Muscle layer of duodenum (tissue), 2 donors: ENCODE data around the gene HDGF.

Source experiments
- H3K27ac ChIP-seq: one replicate; pipeline ENCODE4 v1.7.0; 2013; ENCODE audit warnings: mild to moderate bottlenecking, low read length
- H3K27me3 ChIP-seq: one replicate; pipeline ENCODE4 v1.7.0; 2013; ENCODE audit warnings: low read depth, mild to moderate bottlenecking, control low read depth, low read length
- H3K36me3 ChIP-seq, 2 donors: one replicate each; pipeline ENCODE4 v1.7.0; 2013; ENCODE audit warnings: low read length in 2 of 2, control low read depth in 1 of 2, mild to moderate bottlenecking in 1 of 2; ENCODE audit not compliant: insufficient read depth in 2 of 2, control insufficient read depth in 1 of 2
- H3K4me1 ChIP-seq, 2 donors: one replicate each; pipeline ENCODE4 v1.7.0; 2013; ENCODE audit warnings: low read length in 2 of 2, mild to moderate bottlenecking in 2 of 2, control low read depth in 1 of 2, moderate library complexity in 1 of 2; ENCODE audit not compliant: insufficient read depth in 2 of 2, control insufficient read depth in 1 of 2
- H3K4me3 ChIP-seq, 2 donors: one replicate each; pipeline ENCODE4 v1.7.0; 2013; ENCODE audit warnings: low read length in 2 of 2, low read depth in 1 of 2, mild to moderate bottlenecking in 1 of 2
- H3K9me3 ChIP-seq, 2 donors: one replicate each; pipeline ENCODE4 v1.7.0; 2013; ENCODE audit warnings: low read length in 2 of 2, control low read depth in 1 of 2, mild to moderate bottlenecking in 1 of 2; ENCODE audit not compliant: control insufficient read depth in 1 of 2
- donor health status: healthy.

HDGF gene

GRCh38 chr1:156692441-156692924, 59.0 kb downstream of the HDGF start:
- no peak overlapping the region for H3K27ac ChIP-seq
- no peaks in the 10 kb centered on the region for H3K36me3 ChIP-seq
- H3K4me3 ChIP-seq: no peak overlapping the region
- H3K9me3 ChIP-seq: no peaks in the 10 kb centered on the region
- peaks cover 0 to 22% of the 10 kb centered on the region in 2 donors for H3K4me1 ChIP-seq
- H3K27me3 ChIP-seq: peaks cover 8% of the 10 kb centered on the region
